Activated CD8-positive, alpha-beta T cell treated with anti-CD3 and anti-CD28 coated beads for 36 hours (primary cell): ENCODE measurements around the gene FXYD1. TPM values are rescaled to one million over a fixed set of nuclear protein-coding genes. Genes with fewer than 3 reads are reported as not detected.

Source experiments
- ATAC-seq: fragments of 200-7000 bp; cut with Tn5 transposase; one replicate; pipeline ENCODE4 v1.10.0; 2021; ENCODE audit warnings: mild to moderate bottlenecking, moderate library complexity
- CTCF ChIA-PET: fragments of 350-600 bp; sonication (Branson Sonifier 250); formaldehyde crosslinking; loops from one replicate; lab custom pipeline; 2021; ENCODE audit warnings: antibody characterized with exemption; lab: Charles Lee
- POLR2A ChIA-PET: fragments of 350-600 bp; sonication (Branson Sonifier 250); formaldehyde crosslinking; loops from one replicate; lab custom pipeline; 2021; ENCODE audit warnings: antibody characterized with exemption; lab: Charles Lee
- DNase-seq: peaks from one replicate; pipeline ENCODE4 v3.0.0-alpha.2; 2020
- H3K27ac Mint-ChIP-seq: one replicate; pipeline ENCODE4 v1.8.0; 2021; ENCODE audit warnings: mild to moderate bottlenecking, mixed read lengths
- H3K27me3 Mint-ChIP-seq: one replicate; pipeline ENCODE4 v1.8.0; 2021; ENCODE audit warnings: mixed read lengths
- H3K36me3 Mint-ChIP-seq: one replicate; pipeline ENCODE4 v1.8.0; 2021; ENCODE audit warnings: low read depth, mixed read lengths
- H3K4me1 Mint-ChIP-seq: one replicate; pipeline ENCODE4 v1.8.0; 2021; ENCODE audit warnings: low read depth, mixed read lengths
- H3K4me3 Mint-ChIP-seq: one replicate; pipeline ENCODE4 v1.8.0; 2021; ENCODE audit warnings: mild to moderate bottlenecking, moderate library complexity, mixed read lengths
- H3K9me3 Mint-ChIP-seq: one replicate; pipeline ENCODE4 v1.8.0; 2021; ENCODE audit warnings: mixed read lengths
- CTCF ChIP-seq: fragments of 200-600 bp; IDR thresholded peaks from one replicate; pipeline ENCODE4 v1.8.0; 2022; ENCODE audit warnings: antibody characterized with exemption, mild to moderate bottlenecking
- intact Hi-C: fragments of 100-400 bp; cut with micrococcal nuclease; formaldehyde crosslinking; loops from one replicate; pipeline ENCODE4 v1.10.0; 2022
- total RNA-seq, 2 experiments: library from RNA; stranded (reverse); gene quantifications; one replicate each; pipeline ENCODE4 v1.2.3, GENCODE V29; 2021

Gene FXYD1
- total RNA-seq, 2 experiments from 2014 or later: 1.9 TPM; not detected in 1

- ChIA-PET CTCF (interaction anchor here (1.1 to 2.1 kb wide), 3 partner anchors 16 to 76 kb away, joined by 3 to 8 read pairs (median 4); no protein-coding TSS in a partner anchor), POLR2A (interaction anchor here (0.7 kb wide), 1 partner anchor 132 kb away, joined by 3 read pairs; no protein-coding TSS in a partner anchor)
- H3K36me3 Mint-ChIP-seq: no peaks in the 10 kb centered on the region
- ATAC-seq (no peak), DNase-seq (no peak)
- peaks cover 11% of the 10 kb centered on the region for H3K4me1 Mint-ChIP-seq
- no peak overlapping the region for H3K27ac Mint-ChIP-seq
- H3K9me3 Mint-ChIP-seq: no peaks in the 10 kb centered on the region
- intact Hi-C loops: no loop called here
- TF ChIP-seq CTCF: no peak
- no peak overlapping the region for H3K4me3 Mint-ChIP-seq
- no peaks in the 10 kb centered on the region for H3K27me3 Mint-ChIP-seq
Measured at GRCh38 chr19:35119578-35120155, 19.0 kb upstream of the FXYD1 start.

- no peaks in the 10 kb centered on the region for H3K9me3 Mint-ChIP-seq
- intact Hi-C loops: no loop called here
- H3K27ac Mint-ChIP-seq: no peak overlapping the region
- H3K4me1 Mint-ChIP-seq: peaks cover 10% of the 10 kb centered on the region
- CTCF ChIA-PET: interaction anchor here (2.1 kb wide), 1 partner anchor 16 kb away, joined by 8 read pairs; no protein-coding TSS in a partner anchor
- H3K36me3 Mint-ChIP-seq: no peaks in the 10 kb centered on the region
- H3K27me3 Mint-ChIP-seq: no peaks in the 10 kb centered on the region
- TF ChIP-seq CTCF: no peak
- POLR2A ChIA-PET: no interaction called here
- DNase-seq (no peak), ATAC-seq (no peak)
- no peak overlapping the region for H3K4me3 Mint-ChIP-seq
Measured at GRCh38 chr19:35120492-35120891, 18.1 kb upstream of the FXYD1 start.

GRCh38 chr19:35120898-35121297 lies 17.7 kb upstream of the FXYD1 start:
- Mint-ChIP-seq H3K27me3 (no peaks in the 10 kb centered on the region), H3K4me3 (no peak overlapping the region), H3K36me3 (no peaks in the 10 kb centered on the region), H3K9me3 (no peaks in the 10 kb centered on the region), H3K4me1 (peaks cover 10% of the 10 kb centered on the region), H3K27ac (no peak overlapping the region)
- DNase-seq (no peak), ATAC-seq (no peak)
- intact Hi-C loops: no loop called here
- ChIA-PET POLR2A (no interaction called here), CTCF (no interaction called here)
- TF ChIP-seq CTCF: no peak

- no peaks in the 10 kb centered on the region for H3K9me3 Mint-ChIP-seq
- no peak for ATAC-seq
- H3K36me3 Mint-ChIP-seq: no peaks in the 10 kb centered on the region
- no peak for TF ChIP-seq CTCF
- CTCF ChIA-PET: interaction anchor here (2.3 kb wide), 1 partner anchor 56 kb away, joined by 12 read pairs; no protein-coding TSS in a partner anchor
- peaks cover 10% of the 10 kb centered on the region for H3K4me1 Mint-ChIP-seq
- H3K27ac Mint-ChIP-seq: no peak overlapping the region
- H3K4me3 Mint-ChIP-seq: no peak overlapping the region
- no peak for DNase-seq
- POLR2A ChIA-PET: no interaction called here
- intact Hi-C loops: no loop called here
- no peaks in the 10 kb centered on the region for H3K27me3 Mint-ChIP-seq
Measured at GRCh38 chr19:35122687-35123551, 15.7 kb upstream of the FXYD1 start.

GRCh38 chr19:35123573-35123972 lies 15.1 kb upstream of the FXYD1 start:
- POLR2A ChIA-PET: no interaction called here
- no peak for ATAC-seq
- no peaks in the 10 kb centered on the region for H3K9me3 Mint-ChIP-seq
- peaks cover 10% of the 10 kb centered on the region for H3K4me1 Mint-ChIP-seq
- no peaks in the 10 kb centered on the region for H3K27me3 Mint-ChIP-seq
- no peaks in the 10 kb centered on the region for H3K36me3 Mint-ChIP-seq
- peak overlapping the region; percentile 73 for H3K4me3 Mint-ChIP-seq
- no peak overlapping the region for H3K27ac Mint-ChIP-seq
- no peak for TF ChIP-seq CTCF
- DNase-seq: no peak
- CTCF ChIA-PET: interaction anchor here (0.6 to 2.3 kb wide), 4 partner anchors 9 to 57 kb away, joined by 3 to 12 read pairs (median 8); no protein-coding TSS in a partner anchor
- intact Hi-C loops: no loop called here
